CD4-positive, alpha-beta T cell treated with Interleukin-1 beta for 1 hour (primary cell): ENCODE measurements around the gene MYO3A.

ENCODE experiments used
- DNase-seq, 2 donors: peaks; one replicate each; pipeline ENCODE4 v3.0.0-alpha.2; 2020 to 2022

MYO3A gene

GRCh38 chr10:26216585-26217395, 282.8 kb downstream of the MYO3A start, which contains the start of gene GAD2:
Gene GAD2 (plus strand): TSS chr10:26216774. CDS start chr10:26216810, 36 bp downstream.
- DNase-seq = no peak

- no peak for DNase-seq
Measured at GRCh38 chr10:26217396-26218086, 283.5 kb downstream of the MYO3A start.

- DNase-seq = no peak
Measured at GRCh38 chr10:26219676-26220075, 285.6 kb downstream of the MYO3A start.

- no peak for DNase-seq
Measured at GRCh38 chr10:26220901-26221300, 286.9 kb downstream of the MYO3A start.

GRCh38 chr10:26221541-26221940, 287.5 kb downstream of the MYO3A start:
- no peak for DNase-seq

- DNase-seq = no peak
Measured at GRCh38 chr10:26222563-26222962, 288.5 kb downstream of the MYO3A start.

GRCh38 chr10:26225322-26225721, 291.3 kb downstream of the MYO3A start:
- no peak for DNase-seq

- no peak for DNase-seq
Measured at GRCh38 chr10:26227786-26228185, 293.8 kb downstream of the MYO3A start.

- DNase-seq = no peak
Measured at GRCh38 chr10:26232174-26232573, 298.1 kb downstream of the MYO3A start.

- DNase-seq = no peak
Measured at GRCh38 chr10:26235761-26236160, 301.7 kb downstream of the MYO3A start.

GRCh38 chr10:26238378-26238777, 304.3 kb downstream of the MYO3A start:
- no peak for DNase-seq

- DNase-seq = no peak
Measured at GRCh38 chr10:26242706-26243350, 308.8 kb downstream of the MYO3A start.

- no peak for DNase-seq
Measured at GRCh38 chr10:26243351-26243720, 309.3 kb downstream of the MYO3A start.

- no peak for DNase-seq
Measured at GRCh38 chr10:26249681-26250080, 315.7 kb downstream of the MYO3A start.

- DNase-seq = no peak
Measured at GRCh38 chr10:26251925-26252324, 317.9 kb downstream of the MYO3A start.

GRCh38 chr10:26254616-26255015, 320.6 kb downstream of the MYO3A start:
- no peak for DNase-seq

GRCh38 chr10:26259341-26259740, 325.3 kb downstream of the MYO3A start:
- no peak for DNase-seq
